GM23338 (cell line): ENCODE data around the gene GAK. TPM values are rescaled to one million over a fixed set of nuclear protein-coding genes. Genes with fewer than 3 reads are reported as not detected.

ENCODE experiments used
- ATAC-seq: fragments of 200-7000 bp; cut with Tn5 transposase; 3 replicates; pipeline ENCODE4 v1.9.1; 2020
- DNase-seq: peaks from one replicate; pipeline ENCODE4 v3.0.0-alpha.2; 2015; ENCODE audit warnings: low spot score
- H2AFZ ChIP-seq: fragments of 200-600 bp; sonication (generic); 2 replicates; pipeline ENCODE4 v1.8.0; 2016; ENCODE audit warnings: antibody characterized with exemption, mild to moderate bottlenecking, moderate library complexity
- H3F3A ChIP-seq: fragments of 200-600 bp; sonication (generic); replicated peaks from 2 replicates; pipeline ENCODE4 v1.8.0; 2017; ENCODE audit warnings: antibody characterized with exemption, mixed run types, low read depth
- H3K27ac ChIP-seq: fragments of 200-600 bp; sonication (generic); 2 replicates; pipeline ENCODE4 v1.6.1; 2016; ENCODE audit warnings: low read depth
- H3K27me3 ChIP-seq: fragments of 200-600 bp; sonication (generic); 2 replicates; pipeline ENCODE4 v1.8.0; 2016; ENCODE audit warnings: mild to moderate bottlenecking, mixed run types, moderate library complexity; ENCODE audit not compliant: insufficient read depth
- H3K36me3 ChIP-seq: fragments of 200-600 bp; sonication (generic); 2 replicates; pipeline ENCODE4 v1.8.0; 2016; ENCODE audit warnings: mild to moderate bottlenecking; ENCODE audit not compliant: insufficient read depth
- H3K4me1 ChIP-seq: fragments of 200-600 bp; sonication (generic); 2 replicates; pipeline ENCODE4 v1.8.0; 2016; ENCODE audit warnings: mild to moderate bottlenecking, moderate library complexity; ENCODE audit not compliant: insufficient read depth
- H3K4me2 ChIP-seq: fragments of 200-600 bp; sonication (generic); 2 replicates; pipeline ENCODE4 v1.7.1; 2017; ENCODE audit warnings: mixed run types
- H3K4me3 ChIP-seq: fragments of 200-600 bp; sonication (generic); 2 replicates; pipeline ENCODE4 v1.6.1; 2016; ENCODE audit warnings: mixed run types
- H3K79me2 ChIP-seq: fragments of 200-600 bp; sonication (generic); replicated peaks from 2 replicates; pipeline ENCODE4 v1.8.0; 2017; ENCODE audit warnings: mild to moderate bottlenecking; ENCODE audit not compliant: insufficient read depth
- H3K9me2 ChIP-seq: fragments of 200-600 bp; sonication (generic); 2 replicates; pipeline ENCODE4 v1.8.0; 2017; ENCODE audit not compliant: insufficient read depth
- H4K20me1 ChIP-seq: fragments of 200-600 bp; sonication (generic); replicated peaks from 2 replicates; pipeline ENCODE4 v1.8.0; 2017; ENCODE audit warnings: mild to moderate bottlenecking; ENCODE audit not compliant: insufficient read depth
- H3K27ac Mint-ChIP-seq: 2 replicates; pipeline ENCODE4 v1.8.0; 2020; ENCODE audit warnings: inconsistent platforms, mild to moderate bottlenecking, moderate library complexity, mixed read lengths
- H3K27me3 Mint-ChIP-seq: 3 replicates; pipeline ENCODE4 v1.8.0; 2022; ENCODE audit warnings: low read depth, mild to moderate bottlenecking, moderate library complexity, mixed read lengths, inconsistent platforms; ENCODE audit not compliant: insufficient read depth, poor library complexity
- H3K36me3 Mint-ChIP-seq: 3 replicates; pipeline ENCODE4 v1.8.0; 2021; ENCODE audit warnings: low read depth, mild to moderate bottlenecking, inconsistent platforms, moderate library complexity, mixed read lengths
- H3K4me1 Mint-ChIP-seq: 3 replicates; pipeline ENCODE4 v1.8.0; 2020; ENCODE audit warnings: mild to moderate bottlenecking, inconsistent platforms, mixed read lengths
- H3K4me3 Mint-ChIP-seq: 3 replicates; pipeline ENCODE4 v1.8.0; 2021; ENCODE audit warnings: moderate library complexity, mild to moderate bottlenecking, inconsistent platforms, mixed read lengths
- H3K9me3 Mint-ChIP-seq: 3 replicates; pipeline ENCODE4 v1.8.0; 2020; ENCODE audit warnings: moderate library complexity, mild to moderate bottlenecking, inconsistent platforms, mixed read lengths
- CREB1 ChIP-seq: fragments of 250-450 bp; sonication (Bioruptor Pico); IDR thresholded peaks from 2 replicates; pipeline ENCODE4 v1.5.0; 2020; ENCODE audit warnings: low read depth, mild to moderate bottlenecking, moderate library complexity
- CTCF ChIP-seq, 2 experiments: fragments of 200-600 bp in 1 of 2; sonication (generic) in 1 of 2; conservative IDR thresholded peaks; 2 replicates each; pipeline versions ENCODE4 v1.5.1 to v1.6.1; 2016 to 2017; ENCODE audit warnings: antibody characterized with exemption in 2 of 2, low read depth in 2 of 2, mild to moderate bottlenecking in 2 of 2, moderate library complexity in 1 of 2
- ETS1 ChIP-seq: IDR thresholded peaks from 2 replicates; pipeline ENCODE4 v1.6.1; 2016; ENCODE audit warnings: antibody characterized with exemption
- EZH2 ChIP-seq: fragments of 200-600 bp; sonication (generic); IDR thresholded peaks from one replicate; pipeline ENCODE4 v1.8.0; 2017; ENCODE audit warnings: antibody characterized with exemption, mild to moderate bottlenecking, low read depth; ENCODE audit not compliant: unreplicated experiment
- EZH2phosphoT487 ChIP-seq: fragments of 200-600 bp; sonication (generic); IDR thresholded peaks from one replicate; pipeline ENCODE4 v1.8.1; 2018; ENCODE audit warnings: antibody characterized with exemption; ENCODE audit not compliant: unreplicated experiment
- JUNB ChIP-seq: IDR thresholded peaks from one replicate; pipeline ENCODE4 v1.6.1; 2016; ENCODE audit warnings: antibody characterized with exemption; ENCODE audit not compliant: unreplicated experiment
- POLR2AphosphoS5 ChIP-seq: IDR thresholded peaks from 2 replicates; pipeline ENCODE4 v1.6.1; 2016; ENCODE audit warnings: antibody characterized with exemption, low read depth
- REST ChIP-seq: IDR thresholded peaks from one replicate; pipeline ENCODE4 v1.6.1; 2018; ENCODE audit warnings: antibody characterized with exemption; ENCODE audit not compliant: unreplicated experiment
- STAT1 ChIP-seq: IDR thresholded peaks from one replicate; pipeline ENCODE4 v1.6.1; 2016; ENCODE audit warnings: antibody characterized with exemption; ENCODE audit not compliant: unreplicated experiment
- ZNF462 ChIP-seq: fragments of 250-450 bp; sonication (Bioruptor Pico); IDR thresholded peaks from 2 replicates; pipeline ENCODE4 v1.5.0; 2020; ENCODE audit warnings: mild to moderate bottlenecking, moderate library complexity
- polyA plus RNA-seq: library from polyadenylated mRNA; unstranded; fragments of >200 nt; fragmentation: Nextera tagmentation; extraction: Ambion mirVana; gene quantifications from 2 replicates; pipeline ENCODE4 v1.2.1, GENCODE V29; 2016
- total RNA-seq: library from RNA; depleted of rRNA; stranded (reverse); fragments of >200 nt; shearing (Covaris generic); gene quantifications from 2 replicates; pipeline ENCODE4 v1.2.3, GENCODE V29; 2014

Gene GAK
- total and polyA plus RNA-seq, 2 experiments from 2014 or later = 48.5 to 124 TPM

- ATAC-seq = no peak
- no peak for DNase-seq
- Mint-ChIP-seq H3K4me3 (no peak overlapping the region), H3K27ac (no peak overlapping the region), H3K27me3 (peaks cover 14% of the 10 kb centered on the region), H3K9me3 (no peaks in the 10 kb centered on the region), H3K36me3 (peaks cover 8% of the 10 kb centered on the region; the same call in 2 of the 3 replicates), H3K4me1 (peaks cover 9% of the 10 kb centered on the region)
- no peak overlapping the region for H3K4me2 ChIP-seq
- H3F3A ChIP-seq = 0 out of 2 replicates have a peak, but pooled peaks cover 3% of the 10 kb centered on the region
- no peak for TF ChIP-seq EZH2phosphoT487
- no peak for TF ChIP-seq POLR2AphosphoS5
- no peak for TF ChIP-seq JUNB
- no peak for TF ChIP-seq CTCF (conservative IDR thresholded peaks at IDR 0.05; ENCODE audit: low read depth in 2 of 2)
- TF ChIP-seq CREB1 (CRISPR knock-in tag) = no peak
- TF ChIP-seq REST = no peak
- no peak for TF ChIP-seq ZNF462 (CRISPR knock-in tag)
- TF ChIP-seq STAT1 = no peak
- no peak for TF ChIP-seq ETS1
- no peak for TF ChIP-seq EZH2
- peaks cover 52% of the 10 kb centered on the region for H3K79me2 ChIP-seq
- no peak overlapping the region for H3K4me3 ChIP-seq
- no peaks in the 10 kb centered on the region for H3K4me1 ChIP-seq
- H4K20me1 ChIP-seq = peaks cover 25% of the 10 kb centered on the region; the same call in 1 of the 2 replicates
- no peaks in the 10 kb centered on the region for H3K27me3 ChIP-seq
- H3K9me2 ChIP-seq = no peaks in the 10 kb centered on the region
- no peak overlapping the region for H2AFZ ChIP-seq
- no peaks in the 10 kb centered on the region for H3K36me3 ChIP-seq
- H3K27ac ChIP-seq = no peak overlapping the region
These were observed 17.6 kb downstream of the GAK start for GRCh38 chr4:914531-914930.
